Left lung (tissue), 10 donors: ENCODE measurements around the gene WAC. TPM values are rescaled to one million over a fixed set of nuclear protein-coding genes. Genes with fewer than 3 reads are reported as not detected.

Experiments
- ATAC-seq: fragments of 200-7000 bp; cut with Tn5 transposase; one replicate; pipeline ENCODE4 v1.9.1; 2020; ENCODE audit warnings: moderate library complexity
- DNase-seq, 4 donors: peaks; one replicate each; pipeline ENCODE4 v3.0.0-alpha.2; 2013 to 2020
- H3K27ac ChIP-seq, 2 donors: fragments of 200-600 bp; sonication (generic) in 1 of 2; one replicate each; pipeline versions ENCODE4 v1.5.0 to v1.8.0; 2020 to 2021
- H3K27me3 ChIP-seq, 2 donors: fragments of 200-600 bp; sonication (generic) in 1 of 2; one replicate each; pipeline versions ENCODE4 v1.5.0 to v1.8.0; 2020 to 2021
- H3K36me3 ChIP-seq, 2 donors: fragments of 200-600 bp; sonication (generic) in 1 of 2; one replicate each; pipeline versions ENCODE4 v1.5.0 to v1.8.0; 2020 to 2021
- H3K4me1 ChIP-seq, 2 donors: fragments of 200-600 bp; one replicate each; pipeline ENCODE4 v1.8.0; 2021
- H3K4me3 ChIP-seq, 2 donors: fragments of 200-600 bp; sonication (generic) in 1 of 2; one replicate each; pipeline versions ENCODE4 v1.5.0 to v1.8.0; 2020 to 2021; ENCODE audit warnings: mild to moderate bottlenecking in 1 of 2
- H3K9me3 ChIP-seq, 2 donors: fragments of 200-600 bp; sonication (generic) in 1 of 2; one replicate each; pipeline versions ENCODE4 v1.5.0 to v1.8.0; 2020 to 2021
- CTCF ChIP-seq, 2 donors: fragments of 200-600 bp; sonication (generic) in 1 of 2; IDR thresholded peaks; one replicate each; pipeline versions ENCODE4 v1.5.0 to v1.8.0; 2021; ENCODE audit warnings: antibody characterized with exemption in 2 of 2
- intact Hi-C, 2 donors: fragments of 100-400 bp; cut with DNase I; formaldehyde crosslinking; loops; one replicate each; pipeline versions ENCODE4 v1.11.2 to v1.14.2; 2022
- polyA plus RNA-seq, 6 donors: library from polyadenylated mRNA; unstranded; fragments of 120-200 nt; gene quantifications; one replicate each; pipeline ENCODE4 v1.2.1, GENCODE V29; 2013; ENCODE audit not compliant: insufficient read length in 6 of 6
- total RNA-seq, 2 donors: library from RNA; stranded (reverse); fragmentation: NEBNext Ultra II Directional; extraction: Animal tissue kit (Norgen Biotek cat#: 25700); gene quantifications; one replicate each; pipeline ENCODE4 v1.2.1, GENCODE V29; 2021
- donor health status: DM: no; HTN: yes; CAD: no.
- donor health status: DM: no; HTN: no; CAD: no.

WAC gene
- total and polyA plus RNA-seq, 8 donors: 90.7 to 171 (median 146) TPM

GRCh38 chr10:28668363-28669226, 135.7 kb downstream of the WAC start:
- Histone ChIP-seq H3K27ac (peak overlapping the region in 1 of 2 donors; percentile 3), H3K9me3 (no peaks in the 10 kb centered on the region), H3K27me3 (peaks cover 22 to 93% of the 10 kb centered on the region in 2 donors), H3K4me1 (peaks cover 0 to 14% of the 10 kb centered on the region in 2 donors), H3K36me3 (no peaks in the 10 kb centered on the region), H3K4me3 (peak overlapping the region; percentile 17 to 37)
- no peak for TF ChIP-seq CTCF (IDR thresholded peaks at IDR 0.05)
- ATAC-seq (peak; percentile 83), DNase-seq (peak in 3 of 4 donors; percentile 38 to 88 (median 87))
- intact Hi-C loops: loop anchor here in 1 of 2 donors (5.0 kb wide), 2 partner anchors 324 to 634 kb away; no protein-coding TSS in a partner anchor

- no peak for TF ChIP-seq CTCF (IDR thresholded peaks at IDR 0.05)
- ATAC-seq: no peak
- Histone ChIP-seq H3K27ac (no peak overlapping the region), H3K9me3 (no peaks in the 10 kb centered on the region), H3K27me3 (peaks cover 23 to 92% of the 10 kb centered on the region in 2 donors), H3K4me3 (peak overlapping the region; percentile 17 to 37), H3K36me3 (no peaks in the 10 kb centered on the region), H3K4me1 (peaks cover 0 to 14% of the 10 kb centered on the region in 2 donors)
- DNase-seq: no peak
- intact Hi-C loops: loop anchor here in 1 of 2 donors (5.0 kb wide), 2 partner anchors 323 to 633 kb away; no protein-coding TSS in a partner anchor
These were observed 136.6 kb downstream of the WAC start for GRCh38 chr10:28669227-28670173.

Other genes starting within 250 kb of the WAC start
- gene MPP7, start 230.1 kb upstream of the WAC start, total RNA-seq: 10 to 100 TPM; 28.3 to 38.3 TPM
- gene MPP7, start 230.1 kb upstream of the WAC start, polyA plus RNA-seq: 10 to 100 TPM; 11.9 to 15.5 (median 13.5) TPM
- 10 to 100 TPM in 1 of 2 donors, 1 to 10 TPM in 1; 7.5 to 24.7 TPM for gene BAMBI, start 144.4 kb downstream of the WAC start, total RNA-seq
- gene BAMBI, start 144.4 kb downstream of the WAC start, polyA plus RNA-seq: 100 to 1,000 TPM; 110 to 150 (median 129) TPM